ENCODE measurements around the gene ZNF526.

Gene ZNF526, protein sequence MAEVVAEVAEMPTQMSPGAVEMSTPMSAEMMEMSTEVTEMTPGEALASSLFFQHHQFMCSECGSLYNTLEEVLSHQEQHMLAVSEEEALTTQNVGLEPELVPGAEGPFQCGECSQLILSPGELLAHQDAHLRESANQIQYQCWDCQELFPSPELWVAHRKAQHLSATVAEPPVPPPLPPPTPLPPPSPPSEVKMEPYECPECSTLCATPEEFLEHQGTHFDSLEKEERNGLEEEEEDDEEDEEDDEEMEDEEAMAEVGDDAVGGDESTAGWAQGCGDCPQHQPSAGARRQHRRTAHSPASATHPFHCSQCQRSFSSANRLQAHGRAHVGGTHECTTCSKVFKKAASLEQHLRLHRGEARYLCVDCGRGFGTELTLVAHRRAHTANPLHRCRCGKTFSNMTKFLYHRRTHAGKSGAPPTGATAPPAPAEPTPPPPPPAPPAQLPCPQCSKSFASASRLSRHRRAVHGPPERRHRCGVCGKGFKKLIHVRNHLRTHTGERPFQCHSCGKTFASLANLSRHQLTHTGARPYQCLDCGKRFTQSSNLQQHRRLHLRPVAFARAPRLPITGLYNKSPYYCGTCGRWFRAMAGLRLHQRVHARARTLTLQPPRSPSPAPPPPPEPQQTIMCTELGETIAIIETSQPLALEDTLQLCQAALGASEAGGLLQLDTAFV

DNA sequence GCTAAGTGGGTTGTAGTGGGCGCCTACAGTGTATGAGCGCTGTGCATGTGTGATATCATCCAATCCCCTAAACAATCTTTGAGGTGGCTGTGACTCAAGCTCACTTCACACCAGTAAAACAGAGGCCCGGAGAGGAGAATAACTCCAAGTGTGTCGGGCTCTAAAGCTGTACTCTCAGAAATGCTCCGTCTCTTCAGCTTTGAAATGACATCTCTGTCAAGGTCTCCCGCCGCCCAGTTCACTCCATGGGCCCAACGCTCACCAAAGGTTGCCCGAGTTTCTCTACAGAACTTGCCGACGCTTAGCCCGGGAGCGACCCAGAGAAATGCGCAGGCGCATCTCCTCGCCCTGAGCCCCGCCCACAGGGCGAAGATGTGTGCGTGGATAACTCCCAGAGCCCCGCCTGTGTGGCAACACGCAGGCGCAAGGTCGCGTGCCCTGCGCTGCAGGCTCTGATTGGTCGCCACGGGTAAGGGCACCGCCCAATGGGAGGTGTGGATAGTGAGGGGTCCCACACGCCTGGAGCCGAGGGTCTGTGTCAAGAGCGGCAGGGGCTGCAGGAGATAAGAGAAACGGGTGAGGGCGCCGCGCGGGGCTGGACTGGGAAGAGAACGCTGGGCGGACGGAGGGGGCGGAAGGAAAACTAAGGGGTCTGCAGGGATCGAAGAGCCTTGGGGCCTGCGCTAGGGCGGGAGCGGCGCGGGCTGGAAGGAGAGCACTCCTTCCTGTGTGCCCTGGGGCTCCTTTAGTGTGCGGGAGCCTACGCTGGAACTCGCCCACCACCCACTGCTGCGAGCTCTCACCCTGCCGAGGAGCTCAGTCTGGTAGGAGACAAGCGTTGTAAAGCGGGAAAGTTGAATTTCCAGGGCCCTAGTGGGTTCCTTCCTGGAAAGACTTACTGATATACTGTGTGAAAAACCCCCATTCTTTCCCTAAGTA, at the start of gene ZNF526:
TSS of gene ZNF526 (plus strand) at position 501 of the 939 bp plus-strand sequence. CDS start 4,092 bp downstream, outside the sequence.
- peak; percentile 86 to 99 (median 95) for DNase-seq

GRCh38 chr19:42170715-42171114, 49.4 kb upstream of the ZNF526 start:
- DNase-seq, result no peak

DNA sequence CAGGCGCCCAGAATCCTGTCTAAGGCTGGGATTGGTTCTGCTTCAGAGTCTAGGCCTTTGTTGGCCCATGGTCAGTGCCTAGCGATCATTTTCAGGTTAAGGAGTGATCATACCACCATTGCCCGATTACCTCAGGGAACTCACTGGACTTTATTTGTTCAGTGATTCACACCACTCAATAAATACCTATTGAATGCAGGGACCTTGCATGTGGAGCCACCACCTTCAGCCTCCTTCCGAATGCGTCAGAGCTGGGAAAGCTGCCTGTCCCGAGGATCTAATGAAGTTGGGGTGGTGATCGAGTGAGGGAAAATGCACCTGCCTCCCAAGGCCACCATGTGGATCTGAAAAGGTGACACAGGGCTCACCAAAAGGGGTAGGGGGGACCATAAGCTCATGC, 47.9 kb upstream of the ZNF526 start:
- no peak for DNase-seq

- no peak for DNase-seq
Measured at GRCh38 chr19:42173695-42174094, 46.4 kb upstream of the ZNF526 start.

DNA sequence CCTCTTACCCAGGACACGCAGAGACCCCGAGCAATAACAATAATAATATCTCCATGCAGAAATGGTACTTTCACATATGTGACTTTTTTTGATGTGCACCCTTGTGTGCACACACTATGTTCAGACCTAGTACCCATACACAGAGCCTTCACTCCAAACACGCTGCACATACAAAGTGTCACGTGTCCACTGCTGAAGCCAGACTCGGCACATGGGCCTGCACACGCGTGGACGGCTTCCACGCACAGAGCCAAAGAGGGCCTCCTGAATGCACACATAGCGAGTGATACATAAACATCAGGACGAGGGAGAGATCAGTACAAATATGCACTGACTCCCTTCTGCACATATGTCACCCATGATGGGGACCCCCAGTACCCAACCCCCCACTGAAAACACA, 45.9 kb upstream of the ZNF526 start:
- DNase-seq, result no peak

- DNase-seq, result no peak
Measured at GRCh38 chr19:42174958-42175734, 45.0 kb upstream of the ZNF526 start.

DNA sequence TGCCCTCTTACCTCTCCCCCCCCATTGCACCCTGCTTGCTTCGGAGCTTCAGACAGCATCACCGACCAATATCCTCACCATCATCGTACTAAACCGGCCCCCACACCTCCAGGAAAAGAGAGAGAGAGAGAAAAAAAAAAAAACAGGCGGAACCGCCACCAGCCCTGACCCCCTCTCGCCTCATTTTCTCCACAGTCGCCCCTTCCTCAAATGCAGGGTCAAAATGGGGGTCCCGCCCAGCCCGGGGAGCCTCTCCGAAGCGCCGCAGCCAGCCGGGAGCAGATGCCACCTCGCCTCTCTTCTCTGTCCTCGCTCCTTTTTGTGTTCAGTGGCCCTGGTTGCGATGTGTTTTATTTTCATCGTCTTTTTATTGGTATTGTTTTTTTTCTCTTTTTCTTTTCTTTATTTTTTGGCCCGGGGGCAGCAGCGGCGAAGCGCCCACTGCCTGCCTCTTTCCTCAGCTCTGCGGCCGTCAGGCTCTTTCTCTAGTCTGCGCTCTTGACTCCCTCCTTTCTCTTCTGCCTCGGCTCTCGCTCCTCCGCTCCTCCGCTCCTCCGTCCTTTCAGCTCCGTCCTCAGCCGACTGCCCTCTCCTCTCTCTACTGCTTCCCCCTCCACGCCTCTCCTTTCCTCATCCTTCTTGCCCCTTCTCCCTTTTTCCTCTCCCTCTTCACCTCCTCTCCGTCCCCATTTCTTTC, 44.0 kb upstream of the ZNF526 start:
- peak in 12 of 56 donors; percentile 11 to 50 (median 19) for DNase-seq

DNA sequence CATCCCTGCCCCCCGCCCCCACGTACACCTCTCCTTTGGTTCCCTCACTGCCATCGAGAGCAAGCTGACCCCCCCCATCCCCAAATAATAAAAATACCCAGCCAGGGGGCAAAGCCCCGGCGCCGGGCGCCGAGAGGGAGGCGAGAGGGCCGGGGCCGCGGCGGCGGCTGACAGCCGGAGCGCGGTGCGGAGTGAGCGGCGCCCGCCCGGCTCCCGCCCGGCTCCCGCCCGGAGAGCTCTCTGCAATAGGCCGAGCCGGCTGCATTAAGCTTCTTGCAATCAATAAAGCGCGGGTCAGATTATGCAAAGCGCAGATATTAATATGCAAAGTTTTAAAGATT, 43.5 kb upstream of the ZNF526 start:
- peak in 7 of 56 donors; percentile 21 to 68 (median 50) for DNase-seq

DNA sequence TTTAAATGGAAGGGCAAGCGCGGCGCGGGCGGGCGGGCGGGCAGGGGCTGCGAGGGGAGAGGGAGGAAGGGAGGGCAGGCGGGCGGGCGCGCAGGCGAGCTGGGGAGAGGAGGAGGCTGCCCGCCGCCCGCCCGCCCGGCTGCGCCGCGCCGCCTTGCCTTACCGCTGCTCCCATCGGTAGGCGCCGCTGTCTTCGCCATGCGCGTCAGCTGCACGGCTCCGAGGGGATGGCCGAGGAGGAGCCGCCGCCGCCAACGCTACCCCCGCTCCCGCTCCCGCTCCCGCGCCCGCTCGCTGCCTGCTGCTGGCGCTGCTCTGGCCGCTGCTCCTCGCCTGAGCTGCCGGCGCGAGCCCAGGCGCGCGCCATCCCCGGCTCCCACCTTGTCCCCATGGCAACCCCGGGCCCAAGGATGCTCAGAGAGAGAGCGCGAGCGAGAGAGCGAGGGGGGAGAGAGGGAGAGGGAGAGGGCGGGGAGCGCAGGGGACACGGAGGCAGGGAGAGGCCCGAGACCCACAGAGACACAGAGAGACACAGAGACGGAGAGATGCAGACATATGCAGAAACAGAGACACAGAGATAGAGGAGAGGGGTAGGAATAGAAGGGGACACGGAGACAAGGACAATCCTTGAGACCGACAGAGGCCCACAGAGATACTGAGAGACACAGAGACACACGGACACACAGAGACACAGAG, 43.0 kb upstream of the ZNF526 start:
- DNase-seq, result peak in 51 of 56 donors; percentile 11 to 88 (median 63)

- DNase-seq, result no peak
Measured at GRCh38 chr19:42177686-42178019, 42.5 kb upstream of the ZNF526 start.

DNA sequence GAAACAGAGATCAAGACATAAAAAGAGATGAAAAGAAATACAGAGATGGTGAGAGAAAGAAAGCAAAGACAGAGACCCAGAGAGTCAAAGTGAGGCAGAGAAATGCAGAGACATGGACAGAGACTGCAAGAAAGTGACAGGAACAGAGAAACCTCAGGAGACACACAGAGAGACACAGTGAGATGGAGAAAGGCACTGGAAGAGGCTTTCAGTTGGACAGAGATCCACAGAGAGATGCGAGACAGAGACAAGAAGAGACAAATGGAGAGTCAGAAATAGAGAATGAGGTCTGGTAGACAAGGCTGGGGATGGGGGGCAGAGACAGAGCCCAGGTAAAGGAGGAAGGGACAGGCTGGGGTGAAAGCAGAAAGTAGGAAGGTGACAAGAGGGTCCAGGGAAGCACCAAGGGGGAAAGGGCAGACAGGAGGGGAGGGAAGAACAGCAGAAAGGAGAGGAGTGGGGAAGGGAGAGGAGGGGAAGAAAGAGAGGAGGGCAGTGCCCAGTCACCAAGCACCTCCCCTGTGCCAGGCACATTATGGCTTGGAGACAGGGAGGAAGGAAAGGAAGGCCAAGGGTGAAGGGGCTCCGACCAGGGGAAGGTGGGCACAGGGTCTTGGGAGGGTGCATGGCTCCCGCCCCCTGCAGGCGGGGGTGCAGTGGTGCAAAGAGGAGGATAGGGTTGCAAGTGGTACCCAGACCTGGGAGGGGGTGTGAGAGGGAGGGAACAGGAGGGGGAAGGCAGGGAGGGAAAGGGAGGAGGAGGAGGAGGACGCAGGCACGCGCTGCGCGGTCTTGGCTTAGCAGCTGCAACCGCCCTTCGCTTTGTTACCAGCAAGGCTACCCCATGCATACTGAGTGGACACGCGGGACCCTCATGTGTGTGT, 41.1 kb upstream of the ZNF526 start:
- no peak for DNase-seq

GRCh38 chr19:42184401-42184861, 35.7 kb upstream of the ZNF526 start:
- DNase-seq, result peak in 52 of 56 donors; percentile 13 to 81 (median 55)

- no peak for DNase-seq
Measured at GRCh38 chr19:42185277-42185676, 34.8 kb upstream of the ZNF526 start.

DNA sequence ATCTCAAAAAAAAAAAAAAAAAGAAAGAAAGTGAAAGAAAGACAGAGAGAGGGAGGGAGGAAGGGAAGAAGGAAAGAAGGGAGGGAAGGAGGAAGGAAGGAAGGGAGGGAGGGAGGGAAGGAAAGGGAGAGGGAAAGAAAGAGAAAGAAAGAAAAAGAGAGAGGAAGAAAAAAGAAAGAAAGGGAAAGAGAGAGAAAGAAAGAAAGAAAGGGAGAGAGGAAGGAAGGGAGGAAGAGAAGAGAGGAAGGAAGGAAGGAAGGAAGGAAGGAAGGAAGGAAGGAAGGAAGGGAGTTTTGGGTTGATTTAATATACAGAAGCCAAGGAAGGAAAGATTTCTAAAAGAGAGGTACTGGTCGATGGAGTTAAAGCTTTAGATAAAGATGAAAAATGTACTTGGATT, 31.4 kb upstream of the ZNF526 start:
- no peak for DNase-seq

DNA sequence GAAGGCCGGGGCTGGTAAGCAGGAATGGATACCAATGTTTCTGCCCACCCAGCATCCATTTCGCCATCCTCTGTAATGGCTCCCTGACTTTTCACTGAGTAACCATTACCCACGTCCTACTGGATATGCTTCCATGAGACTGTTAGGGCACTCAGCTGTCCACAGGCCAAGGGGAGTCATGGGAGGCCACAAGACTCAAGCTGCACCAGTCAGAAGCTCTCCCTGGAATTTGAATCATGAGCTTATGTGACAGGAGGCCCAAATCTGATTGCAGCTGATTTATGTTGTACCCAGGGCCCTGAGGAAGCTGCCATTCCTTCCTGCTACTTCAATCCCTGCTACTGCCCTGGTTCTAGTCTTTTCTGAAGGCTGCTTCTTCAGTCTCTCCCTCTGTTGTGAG, 31.0 kb upstream of the ZNF526 start:
- DNase-seq, result no peak

DNA sequence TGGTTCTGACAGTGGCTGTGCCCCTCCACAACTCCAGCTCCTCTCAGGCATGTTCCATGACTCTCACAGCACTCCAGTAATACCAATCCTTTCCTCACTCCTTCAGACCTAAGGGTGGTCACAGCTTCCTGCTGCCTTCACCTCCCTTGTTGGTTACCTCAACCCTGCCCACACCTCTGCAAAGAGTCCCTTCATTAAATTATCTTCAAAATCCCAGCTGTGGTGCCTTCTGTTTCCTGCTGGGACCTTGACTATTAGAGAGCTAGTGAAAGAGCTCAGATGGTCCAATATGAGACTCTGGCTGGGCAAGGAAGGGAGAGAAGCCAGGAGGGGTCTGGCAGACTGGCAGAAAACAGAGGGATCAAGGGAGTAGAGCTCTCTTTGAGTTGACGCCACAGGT, 28.8 kb upstream of the ZNF526 start:
- DNase-seq, result no peak

DNA sequence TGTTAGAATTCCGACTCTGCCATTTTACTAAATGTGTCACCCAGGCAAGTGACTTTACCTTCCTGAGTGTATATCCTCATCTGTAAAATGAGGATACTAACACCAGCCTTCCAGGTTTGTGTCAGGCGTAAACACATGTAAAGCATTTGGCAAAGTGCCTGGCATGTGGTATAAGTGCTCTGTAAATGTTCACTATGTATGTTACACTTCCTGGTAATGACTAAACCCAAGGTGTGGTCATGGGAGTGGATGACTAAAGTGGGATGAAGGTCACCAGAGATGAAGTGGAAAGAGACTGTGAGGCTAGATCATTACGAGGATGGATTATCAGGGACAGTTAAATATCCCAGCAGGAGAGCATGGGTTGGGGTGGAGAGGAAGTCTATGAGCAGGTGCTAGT, 28.3 kb upstream of the ZNF526 start:
- DNase-seq, result no peak

DNA sequence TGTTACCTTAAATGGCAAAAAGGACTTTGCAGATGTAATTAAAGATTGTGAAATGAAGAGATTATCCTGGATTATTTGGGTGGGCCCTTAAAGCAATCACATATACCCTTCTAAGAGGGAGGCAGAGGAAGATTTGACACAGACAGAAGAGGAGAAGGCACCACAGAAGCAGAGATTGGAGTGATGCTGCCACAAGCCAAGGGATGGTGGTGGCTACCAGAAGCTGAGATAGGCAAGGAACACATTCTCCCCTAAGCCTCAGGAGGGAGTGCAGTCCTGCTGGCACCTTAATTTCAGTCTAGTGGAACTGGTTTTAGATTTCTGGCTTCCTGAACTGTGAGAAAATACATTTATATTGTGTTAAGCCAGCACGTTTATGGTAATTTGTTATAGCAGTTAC, 26.8 kb upstream of the ZNF526 start:
- no peak for DNase-seq

DNA sequence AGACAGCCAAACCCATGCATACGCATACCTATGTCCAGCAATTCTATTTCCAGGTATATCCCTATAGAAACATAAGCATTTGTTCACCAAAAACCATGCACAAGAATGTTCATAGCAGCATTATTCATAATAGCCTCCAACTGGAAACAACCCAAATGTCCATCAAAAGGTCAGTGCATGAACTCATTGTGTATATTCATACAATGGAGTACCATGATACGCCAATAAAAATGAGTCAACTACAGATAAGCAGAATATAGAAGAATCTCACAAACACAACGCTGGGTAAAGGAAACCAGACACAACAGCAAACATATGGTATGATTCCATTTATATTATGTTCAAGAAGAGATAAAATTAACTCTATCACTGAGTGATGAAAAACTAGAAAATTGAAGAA, 26.4 kb upstream of the ZNF526 start:
- no peak for DNase-seq

All from amygdala (tissue), 56 donors.